Stimulated activated CD4-positive, alpha-beta T cell treated with anti-CD3 and anti-CD28 coated beads, Interleukin-12 subunit alpha, Interleukin-12 subunit beta, amount 100 ng/mL, for 24 hours (primary cell): ENCODE data around the gene CTH.
"Not testable (repeated sequence)": the region's sequence is repeated elsewhere in the genome, so short reads cannot be mapped to it uniquely, and the experiment has no call there.

Source experiments
- DNase-seq, 2 experiments: peaks; one replicate each; pipeline ENCODE4 v3.0.0-alpha.2; 2020; ENCODE audit warnings: low read depth in 2 of 2

The CTH gene

DNA sequence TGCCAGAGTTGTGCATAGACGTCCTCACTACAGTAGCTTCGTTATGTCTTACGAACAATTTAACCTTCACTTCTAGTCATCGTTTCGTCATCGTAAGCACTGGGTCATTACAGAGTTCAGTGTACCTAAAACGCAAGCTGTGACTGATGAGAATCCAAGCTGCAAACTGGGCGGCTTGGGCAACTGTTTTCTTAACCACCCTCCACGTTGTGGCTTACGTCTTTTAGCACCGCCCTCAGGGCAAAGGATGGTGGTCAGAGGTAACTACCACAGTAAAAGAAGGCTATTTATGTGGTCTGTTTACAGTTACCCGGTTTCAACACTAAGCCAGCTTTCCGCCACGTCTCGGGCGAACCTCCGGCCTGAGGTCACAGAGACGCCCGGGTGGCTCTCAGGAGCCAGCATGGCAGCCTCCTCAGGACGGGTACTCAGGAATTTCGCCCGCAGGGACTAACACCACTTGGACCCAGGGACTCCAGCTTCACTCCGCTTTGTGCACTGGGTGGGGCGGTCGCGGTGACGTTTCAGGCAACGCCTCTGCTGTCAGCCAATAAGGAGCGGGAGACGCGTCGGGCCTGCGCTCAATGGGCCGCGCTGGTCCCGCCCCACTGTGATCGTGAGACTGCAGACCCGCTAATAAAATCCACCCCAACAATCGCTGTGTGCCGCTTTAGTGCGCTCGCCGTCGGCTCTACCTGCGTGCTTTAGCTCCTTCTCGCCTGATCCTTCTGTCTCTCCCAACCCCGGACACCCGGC lies at the start of gene CTH:
Gene CTH, plus strand, starts transcription at position 665 of the 756 bp plus-strand sequence. CDS start 148 bp downstream, outside the sequence.
- peak; percentile 75 to 90 for DNase-seq

GRCh38 chr1:70361727-70362398 lies 49.2 kb upstream of the CTH start:
- no peak for DNase-seq

GRCh38 chr1:70364439-70364838 lies 46.6 kb upstream of the CTH start:
- no peak for DNase-seq

DNA sequence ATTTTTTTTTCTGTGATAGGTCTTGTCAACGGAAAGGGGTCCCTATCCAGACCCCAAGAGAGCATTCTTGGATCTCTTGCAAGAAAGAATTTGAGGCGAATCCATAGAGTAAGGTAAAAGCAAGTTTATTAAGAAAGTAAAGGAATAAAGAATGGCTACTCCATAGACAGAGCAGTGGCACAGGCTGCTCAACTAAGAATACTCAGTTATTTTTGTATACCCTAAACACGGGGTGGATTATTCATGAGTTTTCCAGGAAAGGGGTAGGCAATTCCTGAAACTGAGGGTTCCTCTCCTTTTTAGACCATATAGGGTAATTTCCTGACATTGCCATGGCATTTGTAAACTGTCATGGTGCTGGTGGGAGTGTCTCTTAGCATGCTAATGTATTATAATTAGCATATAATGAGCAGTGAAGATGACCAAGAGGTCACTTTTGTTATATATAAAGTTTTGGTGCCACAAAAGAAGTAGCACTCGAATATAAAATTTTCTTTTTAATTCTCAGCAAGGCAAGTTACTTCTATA lies 44.6 kb upstream of the CTH start:
- not testable (repeated sequence) for DNase-seq

DNA sequence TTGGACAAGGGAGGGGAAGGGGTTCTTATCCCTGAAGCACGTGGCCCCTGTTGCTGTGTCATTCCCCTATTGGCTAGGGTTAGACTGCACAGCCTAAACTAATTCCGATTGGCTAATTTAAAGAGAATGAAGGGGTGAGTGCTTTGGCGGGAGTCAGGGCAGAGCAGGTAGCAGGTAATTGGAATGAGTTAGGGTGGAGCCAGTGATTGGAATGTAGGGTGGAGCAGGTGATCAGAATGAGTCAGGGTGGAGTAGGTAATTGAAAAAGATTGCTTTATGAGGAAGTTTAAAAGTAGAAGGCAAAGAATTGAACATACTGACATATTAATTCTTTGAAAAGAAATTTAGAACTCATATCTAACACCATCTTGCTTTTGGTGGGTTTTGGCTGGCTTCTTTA lies 44.1 kb upstream of the CTH start:
- DNase-seq = not testable (repeated sequence)

DNA sequence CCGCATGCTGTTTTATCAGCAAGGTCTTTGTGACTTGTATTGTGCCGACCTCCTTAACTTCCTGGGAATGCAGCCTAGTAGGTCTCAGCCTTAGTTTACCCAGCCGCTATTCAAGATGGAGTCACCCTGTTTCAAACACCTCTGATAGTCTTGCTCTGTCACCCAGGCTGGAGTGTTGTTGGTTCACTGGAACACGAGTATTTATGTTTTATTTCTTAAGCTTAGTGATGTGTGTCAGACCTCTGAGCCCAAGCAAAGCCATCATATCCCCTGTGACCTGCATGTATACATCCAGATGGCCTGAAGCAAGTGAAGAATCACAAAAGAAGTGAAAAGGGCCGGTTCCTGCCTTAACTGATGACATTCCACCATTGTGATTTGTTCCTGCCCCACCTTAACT lies 43.7 kb upstream of the CTH start:
- DNase-seq = not testable (repeated sequence)

- DNase-seq = not testable (repeated sequence)
Observed at GRCh38 chr1:70371586-70371985, 39.5 kb upstream of the CTH start.

GRCh38 chr1:70372426-70372825 lies 38.6 kb upstream of the CTH start:
- DNase-seq = no peak

DNA sequence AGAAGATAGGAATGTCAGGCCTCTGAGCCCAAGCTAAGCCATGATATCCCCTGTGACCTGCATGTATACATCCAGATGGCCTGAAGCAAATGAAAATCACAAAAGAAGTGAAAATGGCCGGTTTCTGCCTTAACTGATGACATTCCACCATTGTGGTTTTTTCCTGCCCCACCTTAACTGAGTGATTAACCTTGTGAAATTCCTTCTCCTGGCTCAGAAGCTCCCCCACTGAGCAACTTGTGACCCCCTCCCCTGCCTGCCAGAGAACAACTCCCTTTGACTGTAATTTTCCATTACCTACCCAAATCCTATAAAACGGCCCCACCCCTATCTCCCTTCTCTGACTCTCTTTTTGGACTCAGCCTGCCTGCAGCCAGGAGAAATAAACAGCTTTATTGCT lies 37.5 kb upstream of the CTH start:
- not testable (repeated sequence) for DNase-seq

GRCh38 chr1:70376196-70376595 lies 34.9 kb upstream of the CTH start:
- no peak for DNase-seq

- DNase-seq = no peak
Observed at GRCh38 chr1:70382682-70383081, 28.4 kb upstream of the CTH start.

GRCh38 chr1:70383483-70383882 lies 27.6 kb upstream of the CTH start:
- DNase-seq = no peak

- no peak for DNase-seq
Observed at GRCh38 chr1:70384542-70384941, 26.5 kb upstream of the CTH start.

DNA sequence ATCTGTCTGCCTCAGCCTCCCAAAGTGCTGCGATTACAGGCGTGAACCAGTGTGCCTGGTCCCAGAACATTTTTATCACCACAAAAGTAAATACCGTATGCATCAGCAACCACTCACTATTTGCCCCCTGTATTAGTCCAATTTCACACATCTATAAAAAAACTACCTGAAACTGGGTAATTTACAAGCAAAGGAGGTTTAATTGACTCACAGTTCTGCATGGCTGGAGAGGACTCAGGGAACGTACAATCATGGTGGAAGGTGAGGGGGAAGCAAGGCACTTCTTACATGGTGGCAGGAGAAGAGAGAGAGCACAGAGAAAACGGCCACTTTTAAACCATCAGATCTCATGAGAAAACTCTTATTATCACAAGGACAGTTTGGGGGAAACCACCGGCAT lies 25.6 kb upstream of the CTH start:
- DNase-seq = no peak

GRCh38 chr1:70386121-70386520 lies 24.9 kb upstream of the CTH start:
- no peak for DNase-seq

- no peak for DNase-seq
Observed at GRCh38 chr1:70387507-70387906, 23.6 kb upstream of the CTH start.

- DNase-seq = no peak
Observed at GRCh38 chr1:70392626-70393025, 18.4 kb upstream of the CTH start.

GRCh38 chr1:70396607-70397006 lies 14.5 kb upstream of the CTH start:
- no peak for DNase-seq

GRCh38 chr1:70397013-70397412 lies 14.1 kb upstream of the CTH start:
- DNase-seq = no peak

DNA sequence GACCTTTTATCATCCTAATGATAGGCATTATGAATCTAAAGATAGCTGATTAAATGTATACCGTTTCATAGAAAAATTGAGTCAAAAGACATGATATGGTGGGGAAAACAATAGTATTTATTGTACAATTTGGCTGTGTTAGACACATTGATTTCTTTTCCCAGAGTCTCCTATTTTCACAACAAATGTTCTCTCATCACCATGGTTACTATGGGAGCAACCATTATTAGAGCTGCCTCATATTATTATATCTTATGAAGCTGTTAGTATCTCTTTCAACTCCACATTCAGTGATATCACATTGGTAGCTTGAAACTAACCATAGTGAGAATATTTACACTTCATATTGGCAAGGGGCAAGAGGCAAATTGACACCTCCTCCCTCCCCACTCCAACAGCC lies 10.7 kb upstream of the CTH start:
- DNase-seq = no peak

DNA sequence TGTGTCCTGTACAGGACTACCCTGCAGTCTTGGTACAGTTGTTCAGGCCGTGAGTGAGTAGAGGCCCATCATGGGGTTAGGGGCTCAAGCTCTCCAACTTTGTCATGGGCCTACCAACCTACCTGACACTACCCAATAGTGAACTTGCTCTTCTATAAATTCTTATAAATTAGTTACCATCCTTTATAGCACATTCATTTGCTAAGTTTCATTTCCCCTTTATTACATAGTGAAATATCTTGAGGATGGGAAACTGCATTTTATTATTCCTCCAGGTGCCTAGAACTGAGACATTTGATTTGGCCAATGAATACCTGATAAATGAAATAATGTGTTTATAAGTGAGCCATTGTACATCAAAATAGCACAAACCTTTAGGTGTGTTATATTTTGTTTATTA lies 9.1 kb upstream of the CTH start:
- DNase-seq = no peak

DNA sequence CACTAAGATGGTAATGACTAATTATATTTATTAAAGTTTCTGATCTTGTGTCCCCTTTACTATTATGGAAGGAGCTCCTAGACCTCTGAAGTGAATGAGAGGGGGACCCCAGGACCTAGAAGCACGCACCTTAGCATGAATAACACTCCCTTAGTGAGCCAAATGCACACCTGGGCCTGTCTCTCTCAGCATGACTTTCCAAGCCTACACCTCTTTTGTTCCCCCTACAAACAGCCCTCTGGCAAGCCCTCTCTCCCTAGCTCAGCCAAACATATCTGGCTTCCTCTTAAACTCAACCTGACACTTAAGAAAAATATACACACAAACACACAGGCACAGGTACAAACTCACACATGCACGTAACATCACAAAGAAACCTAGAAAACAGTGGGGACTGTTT lies 7.3 kb upstream of the CTH start:
- DNase-seq = no peak

DNA sequence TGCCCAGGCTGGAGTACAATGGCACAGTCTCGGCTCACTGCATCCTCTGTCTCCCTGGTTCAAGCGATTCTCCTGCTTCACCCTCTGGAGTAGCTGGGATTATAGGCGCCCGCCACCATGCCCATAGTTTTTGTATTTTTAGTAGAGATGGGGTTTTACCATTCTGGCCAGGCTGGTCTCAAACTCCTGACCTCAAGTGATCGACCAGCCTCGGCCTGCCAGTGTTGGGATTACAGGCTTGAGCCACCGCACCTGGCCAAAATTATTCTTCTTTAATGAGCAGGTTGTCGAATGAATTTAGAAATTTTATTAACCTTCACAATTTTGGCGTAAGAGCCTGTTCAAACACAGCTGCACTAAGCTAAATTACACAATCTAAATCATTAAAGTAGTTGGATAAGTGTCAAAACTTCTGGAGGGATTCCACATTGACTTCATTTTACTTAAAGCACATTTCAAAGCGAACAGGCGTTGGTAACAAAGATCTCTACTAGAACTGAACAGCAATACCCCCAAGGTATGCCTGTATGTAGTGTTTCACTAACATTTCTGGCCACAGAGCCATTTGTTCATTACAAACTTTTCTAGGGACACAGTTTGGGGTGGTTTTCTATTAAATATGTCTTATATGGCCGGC lies 5.2 kb upstream of the CTH start:
- no peak for DNase-seq
